Muscle layer of colon (tissue), 2 donors: ENCODE data around the gene HOXB9.

Experiments
- H3K27ac ChIP-seq: one replicate; pipeline ENCODE4 v1.7.0; 2013; ENCODE audit warnings: low read depth, mild to moderate bottlenecking, low read length, moderate library complexity
- H3K27me3 ChIP-seq, 2 donors: one replicate each; pipeline ENCODE4 v1.7.0; 2013; ENCODE audit warnings: low read length in 2 of 2, mild to moderate bottlenecking in 2 of 2; ENCODE audit not compliant: insufficient read depth in 2 of 2, control insufficient read depth in 1 of 2
- H3K36me3 ChIP-seq: one replicate; pipeline ENCODE4 v1.7.0; 2013; ENCODE audit warnings: mild to moderate bottlenecking, low read length; ENCODE audit not compliant: insufficient read depth
- H3K4me1 ChIP-seq: one replicate; pipeline ENCODE4 v1.7.0; 2013; ENCODE audit warnings: mild to moderate bottlenecking, low read length; ENCODE audit not compliant: insufficient read depth
- H3K4me3 ChIP-seq, 2 donors: one replicate each; pipeline ENCODE4 v1.7.0; 2013; ENCODE audit warnings: low read length in 2 of 2, low read depth in 1 of 2, mild to moderate bottlenecking in 1 of 2, moderate library complexity in 1 of 2
- H3K9ac ChIP-seq: one replicate; pipeline ENCODE4 v1.7.0; 2013; ENCODE audit warnings: low read length
- H3K9me3 ChIP-seq: one replicate; pipeline ENCODE4 v1.7.0; 2013; ENCODE audit warnings: mild to moderate bottlenecking, low read length
- donor health status: abdominal sarcoma.
- donor health status: Adenocarcinoma of cecum.

Gene HOXB9

GRCh38 chr17:48579760-48580554 lies 46.2 kb downstream of the HOXB9 start:
- H3K9me3 ChIP-seq: no peaks in the 10 kb centered on the region
- peaks cover 4% of the 10 kb centered on the region for H3K36me3 ChIP-seq
- no peaks in the 10 kb centered on the region for H3K27me3 ChIP-seq
- peaks cover 52% of the 10 kb centered on the region for H3K4me1 ChIP-seq
- peak overlapping the region; percentile 44 to 97 for H3K4me3 ChIP-seq
- H3K27ac ChIP-seq: peak overlapping the region; percentile 94
- H3K9ac ChIP-seq: peak overlapping the region; percentile 90

GRCh38 chr17:48579471-48579759 lies 46.7 kb downstream of the HOXB9 start:
- H3K9ac ChIP-seq: peak overlapping the region; percentile 82
- H3K4me1 ChIP-seq: peaks cover 56% of the 10 kb centered on the region
- H3K27ac ChIP-seq: peak overlapping the region; percentile 94

GRCh38 chr17:48578616-48579470 lies 47.3 kb downstream of the HOXB9 start:
- H3K27me3 ChIP-seq: no peaks in the 10 kb centered on the region
- H3K4me1 ChIP-seq: peaks cover 56% of the 10 kb centered on the region
- peak overlapping the region; percentile 44 to 73 for H3K4me3 ChIP-seq
- peak overlapping the region; percentile 82 for H3K9ac ChIP-seq
- peak overlapping the region; percentile 94 for H3K27ac ChIP-seq
- no peaks in the 10 kb centered on the region for H3K9me3 ChIP-seq
- peaks cover 4% of the 10 kb centered on the region for H3K36me3 ChIP-seq

More at GRCh38 chr17:48579471-48579759, 46.7 kb downstream of the HOXB9 start:
- no peaks in the 10 kb centered on the region for H3K9me3 ChIP-seq
- peak overlapping the region; percentile 44 to 73 for H3K4me3 ChIP-seq
- H3K36me3 ChIP-seq: peaks cover 4% of the 10 kb centered on the region
- no peaks in the 10 kb centered on the region for H3K27me3 ChIP-seq

- Histone ChIP-seq H3K27me3 (no peaks in the 10 kb centered on the region), H3K4me1 (peaks cover 54% of the 10 kb centered on the region), H3K9me3 (no peaks in the 10 kb centered on the region), H3K9ac (peak within 1 kb of the TSS; percentile 82), H3K27ac (peak within 1 kb of the TSS; percentile 94), H3K36me3 (peaks cover 4% of the 10 kb centered on the region), H3K4me3 (peak within 1 kb of the TSS; percentile 54 to 73)
Measured at GRCh38 chr17:48577946-48578615, 48.1 kb downstream of the HOXB9 start, which contains the start of gene HOXB4. Gene HOXB4 (minus strand): TSS chr17:48578350. CDS start chr17:48578319, 31 bp downstream.

GRCh38 chr17:48577330-48577945 lies 48.7 kb downstream of the HOXB9 start:
- Histone ChIP-seq H3K9ac (peak overlapping the region; percentile 69), H3K4me1 (peaks cover 56% of the 10 kb centered on the region), H3K27me3 (no peaks in the 10 kb centered on the region)

GRCh38 chr17:48576479-48577309 lies 49.5 kb downstream of the HOXB9 start:
- H3K4me1 ChIP-seq: peaks cover 63% of the 10 kb centered on the region
- H3K36me3 ChIP-seq: peaks cover 8% of the 10 kb centered on the region
- H3K9ac ChIP-seq: peak overlapping the region; percentile 79
- peak overlapping the region; percentile 47 to 73 for H3K4me3 ChIP-seq
- H3K27ac ChIP-seq: peak overlapping the region; percentile 91
- no peaks in the 10 kb centered on the region for H3K27me3 ChIP-seq
- no peaks in the 10 kb centered on the region for H3K9me3 ChIP-seq

More at GRCh38 chr17:48577330-48577945, 48.7 kb downstream of the HOXB9 start:
- Histone ChIP-seq H3K4me3 (peak overlapping the region; percentile 47 to 73), H3K9me3 (no peaks in the 10 kb centered on the region), H3K27ac (peak overlapping the region; percentile 91), H3K36me3 (peaks cover 4% of the 10 kb centered on the region)

GRCh38 chr17:48575673-48576478 lies 50.3 kb downstream of the HOXB9 start:
- peaks cover 63% of the 10 kb centered on the region for H3K4me1 ChIP-seq
- H3K27me3 ChIP-seq: no peaks in the 10 kb centered on the region
- H3K9me3 ChIP-seq: no peaks in the 10 kb centered on the region
- peaks cover 8% of the 10 kb centered on the region for H3K36me3 ChIP-seq
- peak overlapping the region; percentile 79 for H3K9ac ChIP-seq
- H3K4me3 ChIP-seq: peak overlapping the region; percentile 30 to 73
- H3K27ac ChIP-seq: peak overlapping the region; percentile 91

GRCh38 chr17:48575066-48575582 lies 51.0 kb downstream of the HOXB9 start:
- Histone ChIP-seq H3K9ac (peak overlapping the region; percentile 51), H3K27ac (peak overlapping the region; percentile 95), H3K27me3 (no peaks in the 10 kb centered on the region), H3K9me3 (no peaks in the 10 kb centered on the region), H3K4me1 (peaks cover 61% of the 10 kb centered on the region), H3K36me3 (peaks cover 8% of the 10 kb centered on the region), H3K4me3 (peak overlapping the region in 1 of 2 donors; percentile 51)

GRCh38 chr17:48574505-48575065 lies 51.6 kb downstream of the HOXB9 start:
- peak overlapping the region; percentile 95 for H3K27ac ChIP-seq
- no peaks in the 10 kb centered on the region for H3K27me3 ChIP-seq
- H3K36me3 ChIP-seq: peaks cover 8% of the 10 kb centered on the region
- peaks cover 66% of the 10 kb centered on the region for H3K4me1 ChIP-seq
- no peaks in the 10 kb centered on the region for H3K9me3 ChIP-seq
- peak overlapping the region in 1 of 2 donors; percentile 51 for H3K4me3 ChIP-seq
- peak overlapping the region; percentile 75 for H3K9ac ChIP-seq
